ENCODE results near the gene CABLES1.

CABLES1 gene

DNA sequence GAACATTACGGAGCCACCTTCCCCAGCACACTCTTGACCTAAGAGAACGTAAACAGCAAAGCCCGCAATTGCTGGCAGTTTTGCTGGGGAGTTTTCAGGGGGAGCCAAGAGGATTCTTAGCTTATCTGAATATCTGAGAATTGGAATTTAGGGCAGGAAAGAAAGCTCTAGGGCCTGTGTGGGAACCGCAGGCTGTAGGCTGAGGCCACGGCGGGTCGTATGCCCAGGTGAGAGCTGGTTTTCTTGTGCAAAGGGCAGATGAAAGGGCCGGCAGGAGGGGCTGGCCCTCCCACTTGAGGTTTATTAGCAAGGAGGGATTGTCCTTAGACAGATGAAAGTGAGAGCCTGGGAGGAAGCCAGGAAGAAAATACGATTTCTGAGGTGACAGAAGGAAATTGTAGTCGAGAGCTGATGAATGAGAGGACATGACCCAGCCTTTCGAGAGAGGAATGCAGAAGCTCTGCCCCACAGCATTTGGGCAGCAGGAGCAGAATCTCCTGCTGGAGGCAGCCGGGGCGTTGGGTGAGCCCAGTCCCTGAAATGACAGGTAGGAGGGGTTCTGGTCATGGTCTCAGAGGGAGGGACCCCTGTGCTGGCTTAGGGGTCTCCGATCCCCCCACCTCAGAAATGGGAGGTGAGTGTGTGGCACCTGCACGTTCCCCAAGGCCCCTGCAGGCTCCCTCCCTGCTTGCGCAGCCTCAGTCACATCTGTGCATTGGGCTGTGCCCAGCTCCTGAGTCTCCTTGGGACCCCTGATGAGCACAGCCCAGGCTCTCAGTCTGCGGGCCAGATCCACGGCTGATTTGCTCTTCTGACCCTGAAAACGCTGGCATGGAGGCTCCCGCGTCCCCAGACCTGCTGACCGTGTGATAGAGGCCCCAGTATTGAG is 61.1 kb downstream of the CABLES1 start:
- no peak for DNase-seq

DNA sequence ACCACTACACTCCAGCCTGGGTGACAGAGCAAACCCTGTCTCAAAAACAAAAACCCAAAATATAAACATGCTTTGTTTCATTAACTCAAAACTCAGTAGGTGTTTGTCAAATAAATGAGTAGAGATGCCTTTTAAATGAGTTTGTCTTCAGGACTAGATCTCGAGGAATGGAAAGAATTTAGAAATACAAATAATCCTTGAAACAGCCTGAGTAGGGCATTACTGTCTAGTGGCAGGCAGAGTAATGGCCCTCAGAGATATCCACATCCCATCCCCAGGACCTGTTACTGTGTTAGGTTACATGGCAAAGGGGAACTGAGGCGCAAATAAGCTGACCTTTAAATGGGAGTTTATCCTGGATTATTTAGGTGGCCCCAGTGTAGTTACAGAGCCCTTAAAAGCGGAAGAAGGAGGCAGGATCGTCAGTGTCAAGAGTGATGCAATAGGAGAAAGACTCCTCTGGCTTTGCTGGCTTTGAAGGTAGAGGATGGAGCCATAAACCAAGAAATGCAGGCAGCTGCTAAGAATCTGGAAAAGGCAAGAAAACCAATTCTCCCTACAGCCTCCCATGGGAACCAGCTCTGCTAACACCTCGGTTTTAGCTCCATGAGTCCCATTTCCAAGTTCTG is 63.0 kb downstream of the CABLES1 start:
- DNase-seq, result no peak

DNA sequence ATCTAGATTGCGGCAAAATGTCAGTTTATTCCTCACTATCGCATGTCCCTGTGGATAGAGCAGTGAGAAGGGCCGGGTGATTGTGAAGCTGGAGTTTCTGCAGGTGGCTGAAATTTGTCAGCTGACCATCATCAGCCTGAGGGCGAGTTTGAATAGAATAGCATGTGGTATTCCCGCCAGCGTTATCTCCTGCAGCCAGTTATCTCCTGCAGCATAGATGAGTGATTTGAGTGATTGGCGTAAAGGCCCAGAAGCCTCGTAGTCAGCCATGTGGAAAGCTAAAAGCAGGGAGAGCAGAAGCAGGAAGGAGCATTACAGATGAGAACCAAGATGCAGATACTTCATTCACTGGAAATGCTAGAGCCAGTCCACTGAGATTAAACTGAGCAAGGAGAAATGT is 65.5 kb downstream of the CABLES1 start:
- no peak for DNase-seq

DNA sequence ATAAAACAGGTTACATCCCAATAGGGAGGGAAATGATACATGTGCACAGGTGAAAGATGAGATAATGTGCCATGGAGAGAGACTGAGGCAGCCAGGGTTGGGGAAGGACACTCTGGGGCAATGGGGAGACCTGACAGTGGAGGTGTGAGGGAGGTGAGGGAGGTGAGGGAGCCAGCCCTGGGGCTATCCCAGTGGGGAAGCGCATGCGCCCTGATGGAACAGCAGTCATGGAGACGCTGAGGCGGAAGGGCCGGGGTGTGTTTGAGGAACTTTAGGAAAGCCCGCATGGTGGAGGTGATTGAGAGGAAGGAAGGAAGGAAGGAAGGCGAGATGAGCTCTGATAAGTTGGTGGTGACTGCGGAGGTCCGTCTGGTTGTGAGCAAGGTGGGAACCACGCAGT is 66.5 kb downstream of the CABLES1 start:
- no peak for DNase-seq

DNA sequence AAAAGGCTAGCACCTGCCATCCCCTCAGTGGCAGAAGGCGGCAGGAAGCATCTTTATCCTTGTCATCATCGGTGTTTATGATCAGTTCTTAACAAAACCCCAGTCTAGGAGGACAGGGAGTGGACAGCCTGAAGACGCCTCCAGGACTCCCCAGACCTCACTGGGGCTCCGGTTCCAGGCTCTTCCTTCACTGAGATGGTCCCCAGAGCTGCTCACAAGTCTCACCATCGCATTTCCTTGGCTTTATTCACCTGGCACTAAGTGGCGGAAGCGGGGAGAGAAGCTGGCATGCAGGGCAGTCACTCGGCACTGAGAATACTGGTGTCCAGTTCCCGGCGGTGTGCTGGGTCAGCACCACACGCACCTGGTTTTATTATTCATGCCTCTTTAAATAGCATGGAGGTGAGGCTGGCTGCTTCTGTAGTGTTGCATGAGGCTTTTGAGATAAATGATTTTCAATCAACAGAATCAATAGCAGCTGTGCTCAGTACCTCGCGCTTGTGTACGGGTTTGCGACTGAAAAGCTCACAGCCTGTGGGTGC is 68.7 kb downstream of the CABLES1 start:
- DNase-seq, result no peak

DNA sequence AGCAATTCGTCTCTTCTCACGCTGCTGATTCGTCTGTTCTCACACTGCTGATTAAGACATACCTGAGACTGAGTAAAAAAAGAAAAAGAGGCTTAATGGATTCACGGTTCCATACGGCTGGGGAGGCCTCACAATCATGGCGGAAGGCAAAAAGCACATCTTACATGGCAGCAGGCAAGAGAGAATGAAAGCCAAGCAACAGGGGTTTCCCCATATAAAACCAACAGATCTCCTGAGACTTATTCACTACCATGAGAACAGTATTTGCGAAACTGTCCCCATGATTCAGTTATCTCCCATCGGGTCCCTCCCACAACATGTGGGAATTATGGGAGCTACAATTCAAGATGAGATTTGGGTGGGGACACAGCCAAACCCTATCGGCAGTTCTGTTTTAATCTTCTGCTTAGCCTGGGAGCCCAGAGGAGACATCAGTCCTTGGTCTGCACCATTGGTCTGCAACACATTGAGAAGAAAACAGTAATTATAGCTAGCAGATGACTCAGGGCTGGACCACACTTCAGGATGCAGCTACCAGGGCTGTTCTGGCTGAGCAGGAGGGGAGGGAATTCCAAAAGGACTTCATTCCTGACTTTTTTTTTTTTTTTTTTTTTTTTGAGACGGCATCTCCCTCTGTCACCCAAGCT is 69.4 kb downstream of the CABLES1 start:
- DNase-seq, result peak; percentile 12

DNA sequence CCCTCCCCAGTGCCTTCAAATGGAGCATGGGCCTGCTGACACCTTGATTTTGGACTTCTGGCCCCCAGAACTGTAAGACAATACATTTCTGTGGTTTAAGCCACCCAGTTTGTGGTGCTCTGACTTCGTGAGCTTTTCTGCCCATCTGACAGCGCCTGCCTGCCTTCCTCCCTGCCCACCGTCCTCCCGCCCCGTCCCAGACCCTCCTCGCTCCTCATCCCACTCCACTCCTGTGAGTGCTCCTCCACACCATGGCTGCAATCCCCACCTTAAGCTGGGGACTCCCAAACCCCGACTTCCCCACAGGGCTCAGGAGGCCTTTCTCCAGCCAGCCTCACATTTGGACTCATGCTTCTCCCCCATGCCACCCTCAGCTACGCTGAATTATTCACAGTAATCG is 70.7 kb downstream of the CABLES1 start:
- DNase-seq, result no peak

DNA sequence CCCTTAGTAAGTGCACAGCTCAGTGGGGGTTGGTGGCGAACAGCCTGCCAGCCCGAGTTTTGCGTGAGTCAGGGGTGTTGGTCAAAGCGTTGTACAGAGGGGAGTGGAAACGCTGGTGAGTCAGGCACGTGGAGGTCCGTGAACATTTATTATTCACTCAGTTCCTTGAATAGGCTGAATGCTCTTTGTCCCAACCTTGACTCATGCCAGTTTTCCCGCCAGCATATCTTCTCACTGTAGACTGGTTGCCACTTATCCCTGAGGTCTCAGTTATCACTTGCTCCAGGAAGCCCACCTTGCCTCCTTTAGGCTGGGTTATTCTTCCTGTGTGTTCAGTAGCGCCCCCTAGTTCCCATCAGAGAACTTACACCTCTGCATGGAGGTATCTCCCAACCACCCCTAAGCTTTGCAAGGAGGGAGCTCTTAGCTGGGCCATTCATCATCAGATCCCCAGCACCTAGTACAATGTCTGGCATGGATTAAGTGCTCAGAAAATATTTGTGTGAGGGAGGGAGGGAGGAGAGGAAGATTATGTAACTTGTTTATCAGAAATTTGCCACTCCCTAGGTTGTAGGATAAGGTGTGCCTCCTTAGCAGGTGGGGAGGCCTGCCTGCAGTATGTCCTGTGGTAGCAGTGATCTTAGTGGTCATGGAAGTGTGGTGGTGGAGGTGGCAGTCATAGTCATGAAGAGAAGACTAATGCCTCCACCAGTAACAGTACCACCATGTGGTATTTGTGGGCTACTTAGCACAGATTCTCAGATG is 72.1 kb downstream of the CABLES1 start:
- no peak for DNase-seq

DNA sequence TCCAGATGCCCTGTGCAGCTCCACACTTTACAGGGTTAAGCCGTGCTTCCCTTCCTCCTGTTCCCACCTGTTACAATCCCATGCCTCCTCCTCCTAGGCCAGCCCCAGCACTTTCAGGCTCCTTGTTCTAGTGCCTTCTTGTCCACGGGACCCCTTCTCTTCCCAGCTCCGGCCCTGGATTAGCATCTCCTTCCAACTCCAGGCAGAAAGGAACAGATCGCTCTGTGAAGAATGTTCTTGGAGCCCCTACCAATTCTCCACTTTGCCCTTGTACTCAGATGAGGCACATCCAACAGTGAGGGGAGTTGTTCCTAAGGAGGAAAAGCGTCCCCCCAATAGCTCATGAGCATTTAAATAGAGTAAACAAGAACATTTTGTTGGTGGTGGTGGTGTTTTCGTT is 72.7 kb downstream of the CABLES1 start:
- DNase-seq, result no peak

DNA sequence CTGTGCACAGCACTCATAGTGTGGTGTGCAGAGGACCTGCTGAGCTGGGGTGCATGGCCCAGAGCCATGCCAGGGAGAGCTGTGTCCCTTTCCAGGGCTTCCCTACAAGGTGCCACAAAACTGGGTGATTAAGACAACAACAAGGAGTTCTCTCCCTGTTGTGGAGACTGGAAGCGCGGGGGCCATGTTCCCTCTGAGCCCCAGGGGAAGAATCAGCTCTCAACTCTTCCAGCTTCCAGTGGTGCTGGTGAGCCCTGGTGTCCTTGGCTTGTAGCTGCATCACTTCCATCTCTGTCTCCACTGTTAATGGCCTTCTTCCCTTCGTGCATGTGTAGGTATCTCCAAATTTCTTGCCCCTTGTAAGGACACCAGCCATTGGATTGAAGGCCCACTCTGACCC is 73.3 kb downstream of the CABLES1 start:
- no peak for DNase-seq

DNA sequence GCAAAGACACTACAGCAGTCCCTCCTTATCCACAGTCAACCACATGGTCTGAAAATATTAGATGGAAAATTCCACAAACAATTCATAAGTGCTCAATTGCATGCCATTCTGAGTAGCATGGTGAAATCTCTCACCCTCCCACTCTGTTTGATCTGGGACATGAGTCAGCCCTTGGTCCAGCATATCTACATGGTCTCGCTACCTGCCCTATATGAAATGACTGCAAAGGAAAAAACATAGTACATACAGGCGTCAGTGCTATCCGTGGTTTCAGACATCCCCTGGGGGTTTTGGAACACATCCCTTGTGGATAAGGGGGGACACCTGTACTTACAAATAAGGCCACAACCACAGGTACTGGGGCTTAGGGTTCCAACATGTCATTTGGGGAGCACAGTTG is 73.7 kb downstream of the CABLES1 start:
- DNase-seq, result peak; percentile 40

DNA sequence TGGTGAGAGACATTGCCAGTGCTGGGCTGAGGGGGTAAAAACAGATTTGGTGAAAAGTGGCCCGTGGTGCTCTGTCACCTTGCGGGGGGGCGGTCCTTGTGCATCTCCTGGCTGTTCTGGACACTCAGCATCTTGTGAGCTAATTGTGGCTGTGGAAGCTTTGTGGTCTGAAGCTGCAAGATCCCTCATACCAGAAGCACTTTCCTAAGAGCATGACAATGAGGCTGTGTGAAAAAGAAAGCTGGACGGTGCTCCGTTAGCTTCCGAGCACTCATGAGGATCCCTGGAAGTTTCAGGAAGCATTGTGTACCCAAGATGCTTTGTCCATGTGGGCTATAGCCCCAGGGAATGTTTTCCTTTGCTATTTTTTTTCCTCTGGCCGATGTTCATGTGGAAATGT is 74.5 kb downstream of the CABLES1 start:
- DNase-seq, result no peak

DNA sequence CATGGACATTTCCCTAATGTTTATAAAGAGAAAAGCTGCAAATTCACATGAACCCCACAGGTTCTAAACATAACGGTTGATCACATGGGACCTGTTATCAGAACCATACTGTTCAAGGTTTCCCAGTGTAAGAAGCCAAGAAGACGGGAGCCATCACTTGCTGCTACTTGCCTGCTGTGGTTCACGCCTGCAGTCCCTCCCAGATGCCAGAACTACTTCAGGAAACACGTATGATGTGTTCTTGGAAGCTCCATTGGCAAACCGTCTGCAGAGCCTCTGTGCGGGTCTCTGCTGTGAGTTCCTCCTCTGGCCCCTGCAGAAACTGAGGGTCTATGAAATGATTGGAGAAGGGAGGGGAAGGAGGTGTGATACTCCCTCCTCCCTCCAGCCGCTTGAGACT is 75.2 kb downstream of the CABLES1 start:
- no peak for DNase-seq

DNA sequence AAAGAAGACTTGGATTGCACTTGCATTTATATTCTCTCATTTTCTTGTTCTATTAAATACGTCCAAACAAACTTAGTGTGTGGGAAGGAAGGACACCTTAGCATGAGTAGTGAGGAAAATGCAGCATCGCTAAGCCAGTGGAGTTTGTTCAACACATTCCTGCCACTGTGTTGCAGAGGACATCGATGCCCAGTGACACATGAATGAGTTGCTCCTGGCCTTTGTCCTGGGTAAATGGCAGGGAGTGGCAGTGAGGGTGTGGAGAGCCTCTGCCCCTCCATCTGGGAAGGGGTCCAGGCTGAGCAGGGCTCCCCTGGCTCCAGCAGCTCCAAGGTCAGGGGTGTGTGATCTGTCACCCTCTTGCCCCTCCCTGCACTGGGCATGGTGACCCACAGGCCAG is 75.9 kb downstream of the CABLES1 start:
- no peak for DNase-seq

DNA sequence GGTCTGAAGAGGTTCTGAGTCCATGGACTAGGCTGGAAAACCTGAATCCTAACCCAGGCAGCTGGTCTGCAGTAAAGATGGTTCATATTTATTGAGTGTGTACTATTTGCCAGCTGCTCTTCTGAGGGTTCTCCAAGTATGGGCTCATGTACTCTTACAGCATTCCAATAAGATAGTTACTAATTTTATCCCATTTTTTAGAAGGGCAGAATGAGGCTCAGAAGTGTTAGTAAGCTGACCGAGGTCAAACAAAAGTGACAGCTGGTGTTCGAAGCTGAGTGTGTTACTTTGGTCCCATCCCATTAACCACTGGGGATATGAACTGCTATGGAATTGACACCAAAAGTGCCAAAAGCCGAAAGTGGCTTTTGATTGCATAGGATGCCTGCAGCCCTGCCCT is 76.9 kb downstream of the CABLES1 start:
- no peak for DNase-seq

DNA sequence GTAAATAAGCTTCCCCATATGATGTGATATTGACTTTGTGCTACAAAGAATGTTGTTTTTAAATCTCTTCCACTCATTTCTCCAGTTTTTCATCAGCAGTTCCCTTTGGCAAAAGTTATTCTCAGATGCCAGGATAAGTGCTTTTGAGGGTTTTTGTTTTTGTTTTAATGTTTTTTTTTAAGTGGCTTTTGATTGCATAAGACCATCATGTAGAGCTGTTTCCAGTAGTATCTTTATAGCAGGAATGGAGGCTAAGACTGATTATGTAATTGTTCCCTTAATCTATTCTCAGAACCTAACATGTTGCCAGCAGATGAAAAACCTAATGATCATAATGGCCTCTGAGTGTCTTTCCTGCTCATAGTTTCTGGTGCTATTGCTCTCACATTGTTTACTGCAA is 77.9 kb downstream of the CABLES1 start:
- DNase-seq, result no peak

DNA sequence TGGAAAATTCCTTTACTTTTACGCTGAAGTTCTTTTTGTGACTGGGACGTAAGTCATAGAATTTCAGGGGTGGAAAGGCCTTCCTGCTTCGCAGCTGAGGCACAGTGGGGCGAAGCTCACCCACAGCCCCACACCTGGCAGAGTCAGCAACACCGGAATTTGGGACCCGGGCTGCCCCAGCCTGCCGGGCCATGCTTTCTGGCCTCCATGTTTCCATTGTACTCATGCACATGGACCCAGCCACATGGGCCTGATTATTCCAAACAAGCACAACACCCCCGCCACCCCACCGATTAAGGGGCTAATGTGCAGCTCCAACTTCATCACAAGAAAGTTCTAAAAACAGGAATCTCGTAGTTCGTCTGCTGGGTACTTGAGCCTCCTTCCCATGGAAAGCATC is 82.5 kb downstream of the CABLES1 start:
- DNase-seq, result no peak

DNA sequence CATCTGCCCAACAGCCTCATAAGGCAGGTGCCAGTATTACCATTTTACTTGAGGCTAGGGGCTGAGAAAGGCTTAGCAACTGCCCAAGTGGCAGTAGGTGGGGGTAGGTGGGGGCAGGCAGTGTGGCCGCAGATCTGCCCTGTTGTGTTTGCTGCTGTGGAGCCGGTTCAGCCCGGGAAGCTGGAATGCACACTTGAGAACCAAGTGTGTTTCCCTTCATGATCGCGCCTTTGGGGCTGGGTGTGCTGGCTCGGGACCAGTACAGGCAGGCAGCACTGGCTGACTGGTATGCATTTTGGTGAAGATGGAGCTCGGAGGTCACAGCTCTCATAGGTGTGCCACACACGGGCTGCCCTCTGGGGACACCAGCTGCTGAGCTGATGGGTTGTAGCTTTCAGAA is 85.1 kb downstream of the CABLES1 start:
- no peak for DNase-seq

DNA sequence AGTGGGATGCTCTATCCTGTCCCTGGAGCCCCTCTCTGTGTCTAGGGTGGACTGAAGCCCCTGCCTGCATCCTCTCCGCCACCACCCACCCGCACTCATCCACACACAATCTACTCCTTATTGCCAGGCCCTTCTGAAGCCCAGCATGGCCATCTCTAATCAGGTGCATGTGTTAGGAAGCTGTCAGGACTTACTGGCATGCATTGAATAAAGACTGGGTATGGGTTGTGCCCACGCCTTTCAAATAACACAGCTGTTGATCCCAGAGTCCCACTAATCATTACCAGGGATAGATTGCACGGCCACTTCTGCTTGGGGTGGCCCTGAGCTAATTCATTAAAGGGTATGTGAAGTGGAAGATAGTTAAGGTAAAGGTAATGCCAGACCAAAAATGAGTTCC is 88.4 kb downstream of the CABLES1 start:
- no peak for DNase-seq

DNA sequence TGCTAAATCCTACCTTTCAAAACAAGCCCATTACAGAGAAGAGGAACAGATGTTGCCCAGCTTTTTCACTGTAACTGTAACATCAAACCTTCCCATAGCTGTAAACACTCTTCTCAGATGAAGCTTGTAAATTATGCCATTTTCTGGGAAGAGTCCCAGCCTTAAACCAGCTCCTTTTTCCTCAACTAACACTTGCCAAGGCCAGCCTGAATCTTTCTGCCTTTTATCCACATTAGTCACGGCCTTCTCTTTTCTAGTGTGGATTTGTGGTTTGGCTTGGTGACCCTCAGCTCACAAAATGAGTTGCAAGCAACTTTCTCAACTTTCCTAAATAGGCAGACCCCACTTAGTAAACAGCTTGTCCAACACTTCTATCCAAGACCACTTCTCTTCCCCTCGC is 90.2 kb downstream of the CABLES1 start:
- DNase-seq, result no peak

DNA sequence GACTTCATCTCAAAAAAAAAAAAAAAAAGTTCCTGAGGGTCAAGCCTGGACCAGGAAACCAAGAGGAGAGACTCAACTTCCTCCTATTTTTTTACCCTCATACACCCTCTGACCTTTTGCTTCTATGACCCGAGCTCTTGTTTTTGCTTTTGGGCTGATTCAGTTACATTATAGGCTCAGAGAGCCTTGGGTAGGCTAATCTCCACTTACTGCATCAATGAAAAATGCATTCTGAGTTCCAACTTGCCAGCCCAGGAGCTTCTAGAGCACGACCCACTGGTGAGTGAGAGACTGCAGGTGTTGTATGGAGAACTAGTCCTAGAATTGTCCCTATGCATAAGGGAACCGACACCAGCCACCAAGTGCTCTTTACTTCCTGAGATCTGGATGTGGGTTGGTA is 91.1 kb downstream of the CABLES1 start:
- no peak for DNase-seq

DNA sequence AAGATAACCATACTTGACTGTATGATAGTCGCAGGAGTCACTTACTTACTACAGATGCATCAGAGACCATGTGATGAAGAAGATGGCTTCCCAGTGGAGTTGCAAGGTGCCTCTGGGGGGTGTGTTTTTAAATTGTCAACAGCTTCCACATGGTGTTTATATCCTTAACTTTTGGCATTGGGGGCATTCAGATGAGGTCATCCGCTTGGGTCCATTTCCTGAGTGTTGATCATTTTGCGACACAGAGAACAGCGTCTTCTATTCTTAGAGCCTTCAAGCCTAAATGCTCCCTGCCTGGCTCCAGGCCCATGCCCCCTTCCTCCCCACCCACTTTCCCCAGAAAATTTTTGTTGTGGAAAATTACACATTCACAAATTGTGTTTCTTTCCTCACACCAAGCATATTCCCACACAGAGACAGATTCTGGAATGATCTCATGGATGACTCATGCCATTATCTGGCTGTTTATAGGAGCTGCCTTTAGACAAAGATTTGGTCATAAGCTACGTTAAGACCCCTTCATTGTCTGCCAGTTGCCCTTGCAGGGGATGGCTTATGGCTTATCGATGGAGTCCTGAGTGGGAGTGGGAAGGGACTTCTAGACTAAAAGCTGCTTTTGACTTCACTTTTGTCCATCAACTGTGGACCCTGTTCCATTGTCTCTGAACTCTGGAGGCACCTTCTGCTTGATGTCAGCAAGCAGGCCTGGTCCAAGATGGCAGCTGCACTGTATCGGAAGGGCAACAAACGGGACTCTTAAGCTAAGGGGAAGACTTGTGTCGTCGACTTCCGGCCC is 91.8 kb downstream of the CABLES1 start:
- DNase-seq, result no peak
